ENCODE results near the gene ARHGAP28.

DNA sequence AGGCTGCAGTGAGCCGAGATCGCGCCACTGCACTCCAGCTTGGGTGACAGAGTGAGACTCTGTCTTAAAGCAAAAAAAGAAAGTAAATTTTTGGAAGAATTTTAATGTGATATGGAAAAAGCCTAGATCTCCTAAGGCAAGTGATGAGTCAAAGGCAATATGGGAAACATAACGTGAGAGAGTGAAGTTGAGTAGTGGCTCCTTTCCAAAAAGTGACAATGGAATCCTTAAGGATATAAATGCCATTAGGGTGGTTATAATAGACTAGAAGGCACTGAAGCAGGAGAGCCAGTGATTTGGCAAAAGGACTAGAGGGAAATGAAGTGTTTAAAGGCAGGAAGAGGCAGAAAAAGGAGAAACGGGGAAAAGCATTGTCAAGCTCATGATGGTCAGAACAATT, 25.6 kb downstream of the ARHGAP28 start:
- TF ChIP-seq ZNF841 (CRISPR knock-in tag; IDR thresholded peaks at IDR 0.05; ENCODE audit: borderline replicate concordance) = no peak
- TF ChIP-seq MBD4 (IDR thresholded peaks at IDR 0.05; ENCODE audit: borderline replicate concordance, low read length) = no peak
- no peak for TF ChIP-seq POLR2A (IDR thresholded peaks at IDR 0.05; ENCODE audit: insufficient read depth in 1 of 2, low read depth in 2 of 2, low read length in 2 of 2)
- TF ChIP-seq HOXA7 (CRISPR knock-in tag; IDR thresholded peaks at IDR 0.05) = no peak

Data from HepG2 (cell line).